ENCODE measurements around the gene GALNS. TPM values are rescaled to one million over a fixed set of nuclear protein-coding genes. Genes with fewer than 3 reads are reported as not detected.

The GALNS gene
- total RNA-seq, 1 donor from 2014 or later, result 15.5 TPM

DNA sequence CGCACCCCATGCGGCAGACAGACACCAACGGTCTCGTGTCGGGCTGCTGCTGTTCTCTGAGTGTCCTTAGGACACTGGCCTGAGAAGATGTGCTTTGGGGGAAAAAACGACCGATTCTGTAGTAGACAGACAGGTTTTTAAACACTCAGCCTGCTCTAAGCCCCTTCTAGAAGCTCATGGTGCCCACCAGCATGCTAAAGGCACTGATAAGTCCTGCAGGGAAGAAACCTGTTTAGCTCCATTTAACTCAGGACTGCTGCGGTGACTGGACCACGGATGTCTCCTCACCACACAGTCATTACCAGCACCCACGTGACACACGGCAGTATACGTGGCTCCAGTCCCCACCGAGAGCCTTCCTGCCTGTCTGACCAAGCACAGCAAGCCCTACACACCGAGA, 26.0 kb downstream of the GALNS start:
- no peaks in the 10 kb centered on the region for H3K9me3 ChIP-seq (replicated peaks)
- intact Hi-C loops (cut with micrococcal nuclease), result no loop called here
- no peak overlapping the region for H3K4me3 ChIP-seq
- no peak for DNase-seq
- H3K27me3 ChIP-seq (ENCODE audit: low read depth), result no peaks in the 10 kb centered on the region
- TF ChIP-seq, protein P1, sequence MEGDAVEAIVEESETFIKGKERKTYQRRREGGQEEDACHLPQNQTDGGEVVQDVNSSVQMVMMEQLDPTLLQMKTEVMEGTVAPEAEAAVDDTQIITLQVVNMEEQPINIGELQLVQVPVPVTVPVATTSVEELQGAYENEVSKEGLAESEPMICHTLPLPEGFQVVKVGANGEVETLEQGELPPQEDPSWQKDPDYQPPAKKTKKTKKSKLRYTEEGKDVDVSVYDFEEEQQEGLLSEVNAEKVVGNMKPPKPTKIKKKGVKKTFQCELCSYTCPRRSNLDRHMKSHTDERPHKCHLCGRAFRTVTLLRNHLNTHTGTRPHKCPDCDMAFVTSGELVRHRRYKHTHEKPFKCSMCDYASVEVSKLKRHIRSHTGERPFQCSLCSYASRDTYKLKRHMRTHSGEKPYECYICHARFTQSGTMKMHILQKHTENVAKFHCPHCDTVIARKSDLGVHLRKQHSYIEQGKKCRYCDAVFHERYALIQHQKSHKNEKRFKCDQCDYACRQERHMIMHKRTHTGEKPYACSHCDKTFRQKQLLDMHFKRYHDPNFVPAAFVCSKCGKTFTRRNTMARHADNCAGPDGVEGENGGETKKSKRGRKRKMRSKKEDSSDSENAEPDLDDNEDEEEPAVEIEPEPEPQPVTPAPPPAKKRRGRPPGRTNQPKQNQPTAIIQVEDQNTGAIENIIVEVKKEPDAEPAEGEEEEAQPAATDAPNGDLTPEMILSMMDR (IDR thresholded peaks at IDR 0.05; ENCODE audit: borderline replicate concordance), result no peak
- H3K36me3 ChIP-seq, result peaks cover 39% of the 10 kb centered on the region
- peak overlapping the region; percentile 28 for H3K27ac ChIP-seq (replicated peaks)
- no peaks in the 10 kb centered on the region for H3K4me1 ChIP-seq

- Histone ChIP-seq H3K4me3 (no peak overlapping the region), H3K27me3 (ENCODE audit: low read depth) (no peaks in the 10 kb centered on the region), H3K27ac (replicated peaks) (peak overlapping the region; percentile 28), H3K36me3 (peaks cover 34% of the 10 kb centered on the region), H3K9me3 (replicated peaks) (no peaks in the 10 kb centered on the region), H3K4me1 (no peaks in the 10 kb centered on the region)
- TF ChIP-seq, protein P1 (IDR thresholded peaks at IDR 0.05; ENCODE audit: borderline replicate concordance), result no peak
- intact Hi-C loops (cut with micrococcal nuclease), result no loop called here
- DNase-seq, result peak; percentile 57
Observed at GRCh38 chr16:88830258-88830657, 26.5 kb downstream of the GALNS start.

DNA sequence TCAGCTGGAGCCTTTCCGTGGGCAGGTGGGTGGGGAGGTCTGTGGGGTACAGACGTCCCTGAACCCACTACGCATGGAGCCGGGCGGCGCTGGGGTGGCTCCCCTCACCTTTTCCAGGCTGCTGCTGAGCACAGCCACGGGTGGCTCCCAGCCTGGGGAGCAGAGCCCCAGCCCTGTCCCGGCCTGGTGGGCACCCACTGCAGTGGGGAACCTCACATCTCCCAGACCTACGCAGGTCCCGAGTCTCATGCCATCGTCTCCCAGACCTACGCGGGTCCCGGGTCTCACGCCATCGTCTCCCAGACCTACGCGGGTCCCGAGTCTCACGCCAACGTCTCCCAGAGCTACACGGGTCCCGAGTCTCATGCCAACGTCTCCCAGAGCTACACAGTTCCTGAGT, 28.0 kb downstream of the GALNS start:
- intact Hi-C loops (cut with micrococcal nuclease), result no loop called here
- Histone ChIP-seq H3K9me3 (replicated peaks) (no peaks in the 10 kb centered on the region), H3K4me1 (no peaks in the 10 kb centered on the region), H3K4me3 (no peak overlapping the region), H3K27me3 (ENCODE audit: low read depth) (no peaks in the 10 kb centered on the region), H3K27ac (replicated peaks) (no peak overlapping the region), H3K36me3 (peaks cover 36% of the 10 kb centered on the region)
- no peak for DNase-seq
- TF ChIP-seq, protein P1 (IDR thresholded peaks at IDR 0.05; ENCODE audit: borderline replicate concordance), result no peak

- Histone ChIP-seq H3K36me3 (peaks cover 41% of the 10 kb centered on the region), H3K9me3 (replicated peaks) (no peaks in the 10 kb centered on the region), H3K4me1 (no peaks in the 10 kb centered on the region), H3K4me3 (no peak overlapping the region), H3K27ac (replicated peaks) (no peak overlapping the region), H3K27me3 (ENCODE audit: low read depth) (no peaks in the 10 kb centered on the region)
- TF ChIP-seq, protein P1 (IDR thresholded peaks at IDR 0.05; ENCODE audit: borderline replicate concordance), result no peak
- DNase-seq, result no peak
- intact Hi-C loops (cut with micrococcal nuclease), result no loop called here
Observed at GRCh38 chr16:88827727-88828126, 29.0 kb downstream of the GALNS start.

DNA sequence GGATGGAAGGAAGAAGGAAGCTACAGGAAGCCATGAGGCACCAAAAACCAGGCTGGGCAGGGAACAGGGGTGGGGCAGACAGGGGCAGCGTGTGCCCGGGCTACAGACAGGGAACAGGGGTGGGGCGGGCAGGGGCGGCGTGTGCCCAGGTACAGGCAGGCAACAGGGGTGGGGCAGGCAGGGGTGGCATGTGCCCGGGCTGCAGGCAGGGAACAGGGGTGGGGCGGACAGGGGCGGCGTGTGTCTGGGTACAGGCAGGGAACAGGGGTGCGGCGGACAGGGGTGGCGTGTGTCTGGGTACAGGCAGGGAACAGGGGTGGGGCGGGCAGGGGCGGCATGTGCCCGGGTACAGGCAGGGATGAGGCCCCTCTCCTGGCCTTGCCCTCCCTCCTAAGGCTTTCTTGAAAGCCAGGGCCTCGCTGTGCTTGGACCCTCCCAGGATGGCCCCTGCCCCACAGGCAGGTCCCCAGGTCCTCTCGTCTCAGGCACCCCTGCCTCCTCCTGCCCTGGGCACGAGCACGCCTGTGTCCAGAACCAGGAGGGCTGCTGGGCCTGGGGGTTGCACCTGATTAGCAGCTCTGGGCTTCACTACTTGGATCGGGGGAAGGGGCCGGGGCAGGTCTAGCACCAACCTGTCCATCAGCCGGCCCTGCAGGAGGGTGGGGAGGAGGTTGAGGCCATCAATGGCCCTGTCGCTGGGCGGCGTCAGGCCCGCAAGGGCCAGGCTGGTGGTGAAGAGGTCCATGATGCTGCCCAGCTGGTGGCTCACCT, 30.5 kb downstream of the GALNS start:
- H3K36me3 ChIP-seq, result peaks cover 56% of the 10 kb centered on the region
- TF ChIP-seq, protein P1 (IDR thresholded peaks at IDR 0.05; ENCODE audit: borderline replicate concordance), result no peak
- no peaks in the 10 kb centered on the region for H3K9me3 ChIP-seq (replicated peaks)
- DNase-seq, result no peak
- no peak overlapping the region for H3K4me3 ChIP-seq
- H3K4me1 ChIP-seq, result no peaks in the 10 kb centered on the region
- no peaks in the 10 kb centered on the region for H3K27me3 ChIP-seq (ENCODE audit: low read depth)
- intact Hi-C loops (cut with micrococcal nuclease), result no loop called here
- no peak overlapping the region for H3K27ac ChIP-seq (replicated peaks)

All from left ventricle myocardium inferior (tissue), 1 donor.